ENCODE data around the gene AMDHD2. TPM values are rescaled to one million over a fixed set of nuclear protein-coding genes. Genes with fewer than 3 reads are reported as not detected.

AMDHD2 gene
- total RNA-seq, 1 donor from 2014 or later = 53.4 TPM

- H3K27me3 ChIP-seq (ENCODE audit: low read depth) = no peaks in the 10 kb centered on the region
- H3K4me1 ChIP-seq = peaks cover 42% of the 10 kb centered on the region
- H3K36me3 ChIP-seq = peaks cover 10% of the 10 kb centered on the region
- H3K27ac ChIP-seq = no peak overlapping the region
- no peak overlapping the region for H3K4me3 ChIP-seq
- intact Hi-C loops (cut with DNase I) = no loop called here
- DNase-seq = peak; percentile 72
- H3K9me3 ChIP-seq = no peaks in the 10 kb centered on the region
- no peak for TF ChIP-seq CTCF (IDR thresholded peaks at IDR 0.05)
- ATAC-seq = no peak
Observed at GRCh38 chr16:2511128-2511800, 8.9 kb upstream of the AMDHD2 start.

- intact Hi-C loops (cut with DNase I) = no loop called here
- H3K9me3 ChIP-seq = no peaks in the 10 kb centered on the region
- peak overlapping the region; percentile 98 for H3K27ac ChIP-seq
- H3K27me3 ChIP-seq (ENCODE audit: low read depth) = no peaks in the 10 kb centered on the region
- TF ChIP-seq CTCF (IDR thresholded peaks at IDR 0.05) = no peak
- peaks cover 3% of the 10 kb centered on the region for H3K36me3 ChIP-seq
- ATAC-seq (no peak), DNase-seq (no peak)
- H3K4me3 ChIP-seq = no peak overlapping the region
- H3K4me1 ChIP-seq = peaks cover 46% of the 10 kb centered on the region
Observed at GRCh38 chr16:2511996-2512734, 8.0 kb upstream of the AMDHD2 start.

- TF ChIP-seq CTCF (IDR thresholded peaks at IDR 0.05) = no peak
- H3K4me1 ChIP-seq = peaks cover 51% of the 10 kb centered on the region
- peak overlapping the region; percentile 98 for H3K27ac ChIP-seq
- DNase-seq (peak; percentile 50), ATAC-seq (peak in 1 of 2 donors; percentile 1)
- H3K9me3 ChIP-seq = no peaks in the 10 kb centered on the region
- no peaks in the 10 kb centered on the region for H3K36me3 ChIP-seq
- H3K27me3 ChIP-seq (ENCODE audit: low read depth) = no peaks in the 10 kb centered on the region
- intact Hi-C loops (cut with DNase I) = no loop called here
- H3K4me3 ChIP-seq = peak overlapping the region; percentile 85
Observed at GRCh38 chr16:2512735-2513404, 7.3 kb upstream of the AMDHD2 start.

GRCh38 chr16:2513405-2514332 lies 6.5 kb upstream of the AMDHD2 start, which contains the start of gene ATP6V0C:
ATP6V0C (plus strand) TSS chr16:2513952; CDS start chr16:2514104, 152 bp downstream.
- Histone ChIP-seq H3K4me3 (peak within 1 kb of the TSS; percentile 85), H3K4me1 (peaks cover 59% of the 10 kb centered on the region), H3K27ac (peak within 1 kb of the TSS; percentile 98), H3K36me3 (no peaks in the 10 kb centered on the region), H3K9me3 (no peaks in the 10 kb centered on the region), H3K27me3 (ENCODE audit: low read depth) (no peaks in the 10 kb centered on the region)
- TF ChIP-seq CTCF (IDR thresholded peaks at IDR 0.05) = no peak
- DNase-seq = peak; percentile 96
- intact Hi-C loops (cut with DNase I) = no loop called here
- peak; percentile 90 to 92 for ATAC-seq
